ENCODE data around the gene METTL8.

The METTL8 gene

DNA sequence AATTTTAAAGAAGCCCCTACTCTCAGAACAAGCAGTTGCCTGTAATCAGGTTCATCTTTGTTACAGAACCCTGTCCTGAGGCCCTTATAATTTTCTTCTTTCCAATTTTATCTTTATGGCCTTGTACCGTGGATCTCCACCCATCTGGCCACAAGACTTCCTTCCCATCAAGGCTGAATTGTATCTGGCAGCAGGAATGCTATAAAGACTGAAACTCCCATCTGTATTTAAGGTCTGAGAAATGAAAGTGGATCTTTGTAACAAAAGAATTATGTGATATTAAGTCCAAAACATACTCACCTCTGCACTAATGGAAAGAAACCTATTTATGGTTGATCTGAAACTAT is 91.8 kb downstream of the METTL8 start:
- H3K27me3 ChIP-seq (replicated peaks; ENCODE audit: control insufficient read depth, insufficient read depth, low read length) = no peaks in the 10 kb centered on the region
- H3K36me3 ChIP-seq (ENCODE audit: control insufficient read depth, insufficient read depth, low read length) = no peaks in the 10 kb centered on the region
- no peak for DNase-seq (ENCODE audit: extremely low read depth, insufficient read length)
- no peak overlapping the region for H3K4me3 ChIP-seq (replicated peaks; ENCODE audit: low read depth, low read length)
- TF ChIP-seq, protein P1, sequence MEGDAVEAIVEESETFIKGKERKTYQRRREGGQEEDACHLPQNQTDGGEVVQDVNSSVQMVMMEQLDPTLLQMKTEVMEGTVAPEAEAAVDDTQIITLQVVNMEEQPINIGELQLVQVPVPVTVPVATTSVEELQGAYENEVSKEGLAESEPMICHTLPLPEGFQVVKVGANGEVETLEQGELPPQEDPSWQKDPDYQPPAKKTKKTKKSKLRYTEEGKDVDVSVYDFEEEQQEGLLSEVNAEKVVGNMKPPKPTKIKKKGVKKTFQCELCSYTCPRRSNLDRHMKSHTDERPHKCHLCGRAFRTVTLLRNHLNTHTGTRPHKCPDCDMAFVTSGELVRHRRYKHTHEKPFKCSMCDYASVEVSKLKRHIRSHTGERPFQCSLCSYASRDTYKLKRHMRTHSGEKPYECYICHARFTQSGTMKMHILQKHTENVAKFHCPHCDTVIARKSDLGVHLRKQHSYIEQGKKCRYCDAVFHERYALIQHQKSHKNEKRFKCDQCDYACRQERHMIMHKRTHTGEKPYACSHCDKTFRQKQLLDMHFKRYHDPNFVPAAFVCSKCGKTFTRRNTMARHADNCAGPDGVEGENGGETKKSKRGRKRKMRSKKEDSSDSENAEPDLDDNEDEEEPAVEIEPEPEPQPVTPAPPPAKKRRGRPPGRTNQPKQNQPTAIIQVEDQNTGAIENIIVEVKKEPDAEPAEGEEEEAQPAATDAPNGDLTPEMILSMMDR (IDR thresholded peaks at IDR 0.05; ENCODE audit: insufficient read depth, low read length, poor library complexity, severe bottlenecking) = no peak

- Histone ChIP-seq H3K27me3 (replicated peaks; ENCODE audit: control insufficient read depth, insufficient read depth, low read length) (no peaks in the 10 kb centered on the region), H3K4me3 (replicated peaks; ENCODE audit: low read depth, low read length) (no peak overlapping the region), H3K36me3 (ENCODE audit: control insufficient read depth, insufficient read depth, low read length) (no peaks in the 10 kb centered on the region)
- TF ChIP-seq, protein P1 (IDR thresholded peaks at IDR 0.05; ENCODE audit: insufficient read depth, low read length, poor library complexity, severe bottlenecking) = no peak
- DNase-seq (ENCODE audit: extremely low read depth, insufficient read length) = no peak
These were observed 92.3 kb downstream of the METTL8 start for GRCh38 chr2:171341394-171342066.

DNA sequence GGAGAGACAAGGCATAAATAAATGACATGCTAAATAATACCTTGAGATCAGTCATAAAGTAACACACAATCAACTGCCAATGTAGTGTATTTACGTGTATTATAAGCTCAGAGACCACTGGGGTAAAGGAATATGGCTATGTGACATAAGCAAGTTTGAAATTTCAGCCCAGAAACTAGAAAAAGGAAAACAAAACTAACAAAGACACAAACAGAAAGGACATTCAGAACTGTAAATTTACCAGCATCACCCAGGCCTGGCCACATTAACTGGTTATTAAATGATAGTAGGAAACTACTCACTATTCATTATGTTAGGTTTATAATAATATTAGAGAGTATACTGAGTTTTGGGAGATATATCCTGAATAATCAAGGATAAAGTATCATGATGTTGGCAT is 98.8 kb downstream of the METTL8 start:
- no peaks in the 10 kb centered on the region for H3K27me3 ChIP-seq (replicated peaks; ENCODE audit: control insufficient read depth, insufficient read depth, low read length)
- no peak overlapping the region for H3K4me3 ChIP-seq (replicated peaks; ENCODE audit: low read depth, low read length)
- TF ChIP-seq, protein P1 (IDR thresholded peaks at IDR 0.05; ENCODE audit: insufficient read depth, low read length, poor library complexity, severe bottlenecking) = no peak
- no peak for DNase-seq (ENCODE audit: extremely low read depth, insufficient read length)
- H3K36me3 ChIP-seq (ENCODE audit: control insufficient read depth, insufficient read depth, low read length) = no peaks in the 10 kb centered on the region

- no peak overlapping the region for H3K4me3 ChIP-seq (replicated peaks; ENCODE audit: low read depth, low read length)
- no peaks in the 10 kb centered on the region for H3K27me3 ChIP-seq (replicated peaks; ENCODE audit: control insufficient read depth, insufficient read depth, low read length)
- TF ChIP-seq, protein P1 (IDR thresholded peaks at IDR 0.05; ENCODE audit: insufficient read depth, low read length, poor library complexity, severe bottlenecking) = no peak
- H3K36me3 ChIP-seq (ENCODE audit: control insufficient read depth, insufficient read depth, low read length) = no peaks in the 10 kb centered on the region
- DNase-seq (ENCODE audit: extremely low read depth, insufficient read length) = no peak
These were observed 99.6 kb downstream of the METTL8 start for GRCh38 chr2:171334171-171334570.

DNA sequence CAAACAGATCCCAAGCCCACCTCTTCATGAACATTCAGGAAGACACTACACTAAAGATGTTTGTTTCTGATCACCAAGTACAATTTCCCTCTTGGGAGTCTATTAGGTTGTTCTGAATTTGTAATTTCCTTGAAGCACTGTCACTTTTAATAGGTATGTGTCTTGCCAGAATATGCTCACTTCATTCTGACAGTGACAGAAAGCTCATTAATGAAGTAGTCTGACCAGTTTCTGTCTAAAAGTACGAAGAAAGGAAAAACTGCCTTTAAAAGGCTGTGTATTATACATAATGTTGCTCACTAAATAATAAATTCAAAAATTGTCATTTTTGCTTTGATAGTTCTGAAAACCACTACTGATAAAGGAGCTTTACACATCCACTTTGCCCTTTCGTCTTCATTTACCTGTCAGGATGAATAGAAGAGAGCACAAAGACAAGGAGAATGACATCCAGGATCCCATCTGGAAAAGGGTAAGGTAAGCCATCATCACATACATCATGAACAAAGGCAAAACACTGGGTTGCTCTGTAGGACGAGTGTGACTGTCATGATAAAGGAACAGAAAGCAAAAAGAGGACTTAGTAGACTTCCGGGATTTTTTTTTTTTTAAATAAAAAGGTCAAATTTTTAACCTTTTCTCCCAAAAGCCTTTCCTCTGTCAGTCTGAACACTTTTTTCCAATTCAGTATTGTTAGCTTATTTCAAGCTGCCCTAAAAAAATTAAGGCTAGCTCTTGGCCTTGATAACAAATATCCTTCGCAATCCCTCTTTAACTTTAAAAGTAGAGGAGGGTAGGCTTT is 103.4 kb downstream of the METTL8 start:
- TF ChIP-seq, protein P1 (IDR thresholded peaks at IDR 0.05; ENCODE audit: insufficient read depth, low read length, poor library complexity, severe bottlenecking) = no peak
- H3K4me3 ChIP-seq (replicated peaks; ENCODE audit: low read depth, low read length) = no peak overlapping the region
- H3K36me3 ChIP-seq (ENCODE audit: control insufficient read depth, insufficient read depth, low read length) = no peaks in the 10 kb centered on the region
- no peak for DNase-seq (ENCODE audit: extremely low read depth, insufficient read length)
- H3K27me3 ChIP-seq (replicated peaks; ENCODE audit: control insufficient read depth, insufficient read depth, low read length) = no peaks in the 10 kb centered on the region

Measured in GM06990 (cell line).